ENCODE measurements around the gene CST7.
"Not testable (repeated sequence)": the region's sequence is repeated elsewhere in the genome, so short reads cannot be mapped to it uniquely, and the experiment has no call there.

Gene CST7

DNA sequence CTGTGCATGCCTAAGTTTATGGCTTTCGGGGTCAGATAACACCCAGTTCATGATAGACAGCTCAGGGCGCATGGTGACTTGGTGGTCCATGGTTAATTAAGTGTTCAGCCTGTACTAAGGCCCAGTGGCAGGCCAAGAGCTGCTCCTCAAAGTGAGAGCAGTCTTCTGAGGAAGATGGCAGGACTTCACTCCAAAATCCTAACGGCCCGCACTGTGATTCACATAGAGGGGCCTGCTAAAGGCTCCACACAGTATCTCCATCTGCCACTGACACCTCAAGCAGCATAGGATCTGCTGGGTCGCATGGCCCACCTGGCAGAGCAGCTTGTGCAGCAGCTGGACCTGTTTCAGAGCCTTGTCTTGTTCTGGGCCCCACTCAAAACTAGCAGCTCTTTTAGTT is 10.6 kb upstream of the CST7 start:
- TF ChIP-seq, protein P1, sequence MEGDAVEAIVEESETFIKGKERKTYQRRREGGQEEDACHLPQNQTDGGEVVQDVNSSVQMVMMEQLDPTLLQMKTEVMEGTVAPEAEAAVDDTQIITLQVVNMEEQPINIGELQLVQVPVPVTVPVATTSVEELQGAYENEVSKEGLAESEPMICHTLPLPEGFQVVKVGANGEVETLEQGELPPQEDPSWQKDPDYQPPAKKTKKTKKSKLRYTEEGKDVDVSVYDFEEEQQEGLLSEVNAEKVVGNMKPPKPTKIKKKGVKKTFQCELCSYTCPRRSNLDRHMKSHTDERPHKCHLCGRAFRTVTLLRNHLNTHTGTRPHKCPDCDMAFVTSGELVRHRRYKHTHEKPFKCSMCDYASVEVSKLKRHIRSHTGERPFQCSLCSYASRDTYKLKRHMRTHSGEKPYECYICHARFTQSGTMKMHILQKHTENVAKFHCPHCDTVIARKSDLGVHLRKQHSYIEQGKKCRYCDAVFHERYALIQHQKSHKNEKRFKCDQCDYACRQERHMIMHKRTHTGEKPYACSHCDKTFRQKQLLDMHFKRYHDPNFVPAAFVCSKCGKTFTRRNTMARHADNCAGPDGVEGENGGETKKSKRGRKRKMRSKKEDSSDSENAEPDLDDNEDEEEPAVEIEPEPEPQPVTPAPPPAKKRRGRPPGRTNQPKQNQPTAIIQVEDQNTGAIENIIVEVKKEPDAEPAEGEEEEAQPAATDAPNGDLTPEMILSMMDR (IDR thresholded peaks at IDR 0.05; ENCODE audit: low read depth, low read length) = no peak
- no peak overlapping the region for H3K4me3 ChIP-seq (ENCODE audit: low read depth, low read length)

DNA sequence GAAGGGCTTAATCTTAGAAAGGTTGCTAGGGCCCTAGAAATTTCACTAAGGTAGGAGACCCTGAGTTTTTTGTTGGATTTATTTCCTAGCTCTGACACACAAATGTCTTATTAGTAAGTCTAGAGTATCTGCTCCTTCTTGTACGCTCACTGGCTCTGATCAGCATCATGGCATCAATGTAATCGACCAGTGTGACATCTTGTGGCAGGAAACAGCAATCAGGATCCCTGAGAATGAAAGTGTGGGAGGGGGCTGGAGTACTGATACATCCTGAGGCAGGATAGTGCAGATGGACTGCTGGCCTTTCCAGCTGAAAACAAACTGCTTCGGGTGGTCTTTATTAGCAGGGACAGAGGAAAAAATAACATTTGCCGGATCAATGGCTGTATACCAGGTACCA is 10.0 kb upstream of the CST7 start:
- no peak overlapping the region for H3K4me3 ChIP-seq (ENCODE audit: low read depth, low read length)
- TF ChIP-seq, protein P1 (IDR thresholded peaks at IDR 0.05; ENCODE audit: low read depth, low read length) = no peak

DNA sequence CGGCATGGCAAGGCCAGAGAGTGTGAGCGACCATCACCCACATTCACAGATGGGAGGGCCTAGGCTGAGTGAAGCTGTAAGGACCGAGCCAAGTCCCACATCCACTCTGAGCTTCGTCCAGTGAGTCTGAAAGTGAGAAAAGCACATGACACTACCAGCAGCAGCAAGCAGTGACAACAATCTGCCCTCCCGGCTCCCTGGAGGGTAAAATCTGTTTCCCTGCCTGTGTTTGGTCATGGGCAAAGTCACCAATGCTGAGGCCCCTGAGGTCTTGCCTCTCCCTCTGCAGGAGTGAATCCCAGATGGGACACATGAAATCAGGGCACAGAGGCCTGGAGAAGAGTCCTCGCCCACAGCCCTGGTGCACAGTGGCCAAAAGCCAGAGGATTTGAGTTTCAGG is 6.4 kb upstream of the CST7 start:
- no peak overlapping the region for H3K4me3 ChIP-seq (ENCODE audit: low read depth, low read length)
- TF ChIP-seq, protein P1 (IDR thresholded peaks at IDR 0.05; ENCODE audit: low read depth, low read length) = no peak

DNA sequence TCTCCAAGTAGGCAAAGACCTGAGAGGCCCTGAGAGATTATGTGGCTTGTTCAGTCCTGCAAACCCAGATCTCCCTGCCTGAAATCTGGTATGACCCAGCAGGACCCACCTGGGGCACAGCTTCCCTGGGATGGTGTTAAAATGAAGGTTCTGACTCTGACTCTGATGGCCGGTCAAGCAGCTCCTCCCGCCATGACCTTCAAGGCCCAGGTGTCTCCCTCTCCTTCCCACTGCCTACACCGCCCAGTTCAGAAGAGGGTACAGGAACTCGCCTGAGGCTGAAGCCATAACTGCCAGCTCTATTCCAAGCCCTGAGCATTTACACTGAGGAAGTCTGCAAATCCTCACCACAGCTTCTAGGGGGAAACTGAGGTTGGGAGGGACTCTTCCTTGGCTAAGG is 5.9 kb upstream of the CST7 start:
- TF ChIP-seq, protein P1 (IDR thresholded peaks at IDR 0.05; ENCODE audit: low read depth, low read length) = no peak
- no peak overlapping the region for H3K4me3 ChIP-seq (ENCODE audit: low read depth, low read length)

DNA sequence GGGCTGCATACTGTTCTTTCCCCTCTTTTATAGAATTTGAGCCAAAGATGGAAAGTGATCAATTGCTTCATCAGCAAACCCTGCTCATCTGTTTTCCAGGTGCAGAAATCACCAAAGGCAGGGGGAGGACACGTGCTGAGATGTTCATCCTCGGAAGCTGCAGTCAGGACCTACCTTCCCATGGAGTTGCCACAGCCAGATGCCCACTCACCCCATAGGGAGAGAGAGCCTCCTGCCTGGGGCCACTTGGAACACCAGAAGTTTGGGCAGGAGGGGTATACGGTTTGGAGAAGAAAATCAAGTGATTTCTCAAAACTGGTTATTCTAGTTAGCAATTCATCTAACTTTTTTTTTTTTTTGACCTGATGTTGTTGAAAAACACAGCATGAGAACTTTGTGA is 5.3 kb upstream of the CST7 start:
- no peak overlapping the region for H3K4me3 ChIP-seq (ENCODE audit: low read depth, low read length)
- TF ChIP-seq, protein P1 (IDR thresholded peaks at IDR 0.05; ENCODE audit: low read depth, low read length) = no peak

DNA sequence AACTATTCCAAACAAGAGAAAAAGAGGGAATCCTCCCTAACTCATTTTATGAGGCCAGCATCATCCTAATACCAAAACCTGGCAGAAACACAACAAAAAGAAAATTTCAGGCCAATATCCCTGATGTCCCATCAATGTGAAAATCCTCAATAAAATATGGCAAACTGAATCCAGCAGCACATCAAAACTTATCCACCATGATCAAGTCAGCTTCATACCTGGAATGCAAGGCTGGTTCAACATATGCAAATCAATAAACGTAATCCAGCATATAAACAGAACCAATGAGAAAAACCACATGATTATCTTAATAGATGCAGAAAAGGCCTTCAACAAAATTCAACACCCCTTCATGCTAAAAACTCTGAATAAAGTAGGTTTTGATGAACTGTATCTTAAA is 2.7 kb upstream of the CST7 start:
- H3K4me3 ChIP-seq (ENCODE audit: low read depth, low read length) = not testable (repeated sequence)

DNA sequence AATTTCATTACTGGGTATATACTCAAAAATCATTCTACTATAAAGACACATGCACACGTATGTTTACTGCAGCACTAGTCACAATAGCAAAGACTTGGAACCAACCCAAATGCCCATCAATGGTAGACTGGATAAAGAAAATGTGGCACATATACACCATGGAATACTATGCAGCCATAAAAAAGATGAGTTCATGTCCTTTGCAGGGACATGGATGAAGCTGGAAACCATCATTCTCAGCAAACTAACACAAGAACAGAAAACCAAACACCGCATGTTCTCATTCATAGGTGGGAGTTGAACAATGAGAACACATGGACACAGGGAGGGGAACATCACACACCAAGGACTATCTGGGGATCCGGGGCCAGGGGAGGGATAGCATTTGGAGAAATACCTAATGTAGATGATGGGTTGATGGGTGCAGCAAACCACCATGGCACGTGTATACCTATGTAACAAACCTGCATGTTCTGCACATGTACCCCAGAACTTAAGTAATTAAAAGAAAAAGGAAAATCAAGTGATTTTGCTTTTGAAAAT is 602 bp upstream of the CST7 start:
- H3K4me3 ChIP-seq (ENCODE audit: low read depth, low read length) = not testable (repeated sequence)

DNA sequence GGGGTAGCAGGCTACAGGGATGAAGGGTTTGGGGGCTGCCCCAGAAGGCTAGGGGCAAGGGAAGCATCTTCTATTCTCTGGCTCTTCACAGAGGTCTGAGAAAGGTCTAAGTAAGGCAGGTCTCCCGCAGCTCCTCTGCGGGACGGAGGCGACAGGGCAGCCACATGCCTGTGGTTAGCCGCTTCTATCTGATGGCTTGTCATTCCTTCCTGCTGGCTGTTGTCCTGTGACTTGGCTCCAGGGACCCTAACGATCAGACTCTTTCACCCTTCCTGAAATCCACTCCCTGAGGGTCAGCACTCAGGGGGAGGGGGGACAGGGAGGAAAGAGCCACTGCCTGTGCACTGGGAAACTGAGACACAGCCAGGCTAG is 673 bp downstream of the CST7 start:
- TF ChIP-seq, protein P1 (IDR thresholded peaks at IDR 0.05; ENCODE audit: low read depth, low read length) = no peak
- H3K4me3 ChIP-seq (ENCODE audit: low read depth, low read length) = no peak overlapping the region
